Left colon (tissue), 2 donors: ENCODE data around the gene ITGAD. TPM values are rescaled to one million over a fixed set of nuclear protein-coding genes. Genes with fewer than 3 reads are reported as not detected.

ENCODE experiments used
- ATAC-seq: fragments of 200-7000 bp; cut with Tn5 transposase; one replicate; pipeline ENCODE4 v1.9.1; 2020; ENCODE audit warnings: mild to moderate bottlenecking, moderate library complexity
- DNase-seq, 2 donors: peaks; one replicate each; pipeline ENCODE4 v3.0.0-alpha.2; 2020
- intact Hi-C, 2 donors: fragments of 100-400 bp; cut with DNase I in 1 of 2; cut with micrococcal nuclease in 1 of 2; formaldehyde crosslinking; loops; one replicate each; pipeline versions ENCODE4 v1.11.2 to v1.14.0; 2022; cut with DNase I, micrococcal nuclease
- long read RNA-seq: library from polyadenylated mRNA; unstranded; transcript quantifications from one replicate; pipeline ENCODE4 v2.0.0, GENCODE V29; 2021
- total RNA-seq, 2 donors: library from RNA; stranded (reverse); fragmentation: NEBNext Ultra II Directional; extraction: Animal tissue kit (Norgen Biotek cat#: 25700); gene quantifications; one replicate each; pipeline ENCODE4 v1.2.1, GENCODE V29; 2021
- donor health status: DM: no; HTN: no; CAD: no.
- donor health status: DM: yes; HTN: yes; CAD: no.

The ITGAD gene
- under 1 TPM in 1 of 2 donors, not detected in 1; 0.11 TPM for total RNA-seq
- long read RNA-seq, result 0 reads

GRCh38 chr16:31393056-31393455 lies at the start of gene ITGAD:
TSS of gene ITGAD (plus strand) at chr16:31393335. CDS start at chr16:31393361, 26 bp downstream.
- no peak for DNase-seq
- intact Hi-C loops, result no loop called here

DNA sequence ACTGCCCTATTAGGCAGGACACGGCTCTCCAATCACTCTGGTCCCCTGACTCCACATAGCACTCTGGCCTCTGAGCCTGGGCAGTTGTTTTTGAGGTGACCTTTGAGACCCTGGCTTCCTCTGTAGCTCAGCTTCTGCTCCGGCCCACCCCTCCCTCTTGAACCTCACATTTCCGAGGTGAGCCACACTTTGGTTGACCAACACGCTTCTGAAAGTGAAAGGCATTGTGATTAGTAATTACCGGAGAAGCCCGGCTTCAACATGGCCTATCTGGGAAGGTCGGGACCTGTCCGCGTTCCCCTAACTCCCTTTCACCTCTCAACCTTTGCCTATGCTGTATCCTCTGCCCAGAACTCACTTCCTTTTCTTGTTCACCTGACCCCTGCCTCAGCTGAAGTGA lies 48.4 kb upstream of the ITGAD start:
- no peak for ATAC-seq
- DNase-seq, result no peak
- intact Hi-C loops, result no loop called here

More at GRCh38 chr16:31393056-31393455, at the start of gene ITGAD:
- ATAC-seq, result no peak

- no peak for ATAC-seq
- intact Hi-C loops, result no loop called here
- no peak for DNase-seq
Measured at GRCh38 chr16:31347445-31347844, 45.7 kb upstream of the ITGAD start.

DNA sequence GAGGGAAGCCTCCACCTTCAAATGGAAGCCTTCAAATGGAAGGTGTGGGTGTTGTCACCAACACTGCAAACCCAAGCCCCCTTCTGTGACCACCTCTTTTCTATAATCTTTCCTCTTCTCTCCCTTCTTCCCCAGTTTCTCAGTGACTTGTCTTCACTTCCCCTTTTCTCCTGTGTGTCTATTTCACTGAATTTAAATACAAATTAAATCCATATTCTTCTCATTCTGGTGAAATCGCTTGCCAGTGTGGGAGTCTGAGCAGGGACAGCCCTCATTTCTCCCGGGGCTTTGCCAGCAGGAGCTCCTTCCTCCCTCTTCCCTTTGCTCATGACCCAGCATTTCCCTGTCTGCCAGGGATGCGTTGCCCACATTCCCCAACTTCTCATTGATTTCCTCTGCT lies 44.6 kb upstream of the ITGAD start:
- DNase-seq (no peak), ATAC-seq (no peak)
- intact Hi-C loops, result no loop called here

GRCh38 chr16:31350275-31351005 lies 42.7 kb upstream of the ITGAD start:
- no peak for DNase-seq
- intact Hi-C loops, result no loop called here
- no peak for ATAC-seq

DNA sequence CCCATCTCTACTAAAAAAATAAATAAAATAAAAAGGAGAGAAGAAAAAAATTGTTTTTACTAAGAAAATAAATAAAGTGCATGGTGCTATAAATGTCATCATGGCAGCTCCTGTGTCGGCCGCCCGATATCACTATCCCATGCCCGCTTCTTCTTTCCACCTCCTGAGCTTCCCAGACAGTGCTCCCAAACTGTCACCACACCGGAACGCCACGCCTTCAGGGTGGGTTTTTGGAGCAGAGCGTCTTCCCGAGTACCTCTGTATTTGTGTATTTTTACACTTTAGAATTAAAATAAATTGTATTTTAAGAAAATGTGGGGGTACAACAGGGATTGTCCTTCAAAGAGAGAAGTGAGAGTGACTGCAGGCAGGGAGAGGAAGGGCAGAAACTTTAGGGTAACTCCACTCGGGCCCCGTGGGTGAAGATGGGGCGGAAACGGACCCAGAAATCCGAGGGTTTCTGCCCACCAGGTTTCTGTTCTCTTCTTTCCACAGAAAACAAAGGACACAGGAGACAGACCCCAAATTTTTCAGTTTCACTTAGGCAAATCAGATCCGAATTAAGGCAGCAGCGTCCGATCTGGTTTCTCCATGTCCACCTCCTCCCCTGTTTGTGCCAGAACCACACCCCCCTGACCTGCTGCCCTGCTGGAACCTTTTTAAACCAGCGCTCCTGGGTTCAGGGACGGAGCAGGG lies 41.7 kb upstream of the ITGAD start:
- intact Hi-C loops, result no loop called here
- DNase-seq, result no peak
- no peak for ATAC-seq

GRCh38 chr16:31351942-31352325 lies 41.2 kb upstream of the ITGAD start:
- ATAC-seq, result no peak
- no peak for DNase-seq
- intact Hi-C loops, result no loop called here

DNA sequence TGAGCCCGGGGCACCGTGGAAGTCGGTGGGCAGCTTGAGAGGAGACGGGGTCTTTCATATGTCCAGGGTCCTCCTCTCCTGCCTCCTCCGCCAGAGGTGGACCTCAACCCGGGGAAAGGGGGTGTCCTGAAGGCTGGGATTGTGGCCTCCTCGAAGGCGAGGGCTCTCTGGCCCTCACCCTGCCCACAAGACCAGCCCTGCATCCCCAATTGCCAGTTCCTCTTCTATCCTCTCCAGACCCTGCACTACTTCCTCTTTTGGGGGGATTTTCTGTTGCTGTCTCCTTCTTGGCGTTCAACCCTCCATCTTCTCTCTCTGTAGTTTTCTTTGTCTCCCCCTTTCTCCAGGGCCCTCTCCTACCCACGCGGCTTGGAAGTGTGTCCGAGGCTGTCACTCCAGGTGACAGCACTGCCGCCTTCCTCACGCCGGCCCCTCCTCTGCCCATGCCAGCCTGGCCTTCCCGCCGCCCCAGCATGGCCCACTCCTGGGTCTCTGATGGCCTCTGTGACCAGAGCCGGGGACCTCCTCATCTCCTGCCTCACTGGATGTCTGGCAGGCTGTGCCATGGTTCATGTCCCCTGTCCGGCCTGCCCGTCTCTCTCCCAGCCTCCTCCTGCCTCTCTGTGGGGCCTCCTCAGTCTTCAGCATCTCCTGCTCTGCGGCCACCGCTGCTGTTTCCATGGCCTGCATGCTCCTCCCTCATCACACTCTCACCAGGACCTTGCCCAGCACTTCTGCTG lies 40.6 kb upstream of the ITGAD start:
- ATAC-seq (no peak), DNase-seq (no peak)
- intact Hi-C loops, result no loop called here

GRCh38 chr16:31354394-31355291 lies 38.5 kb upstream of the ITGAD start, which contains the start of gene ITGAX:
TSS of gene ITGAX (plus strand) at chr16:31355176. CDS start at chr16:31355255, 79 bp downstream.
- intact Hi-C loops, result no loop called here
- ATAC-seq (peak; percentile 24), DNase-seq (peak; percentile 48 to 54)

DNA sequence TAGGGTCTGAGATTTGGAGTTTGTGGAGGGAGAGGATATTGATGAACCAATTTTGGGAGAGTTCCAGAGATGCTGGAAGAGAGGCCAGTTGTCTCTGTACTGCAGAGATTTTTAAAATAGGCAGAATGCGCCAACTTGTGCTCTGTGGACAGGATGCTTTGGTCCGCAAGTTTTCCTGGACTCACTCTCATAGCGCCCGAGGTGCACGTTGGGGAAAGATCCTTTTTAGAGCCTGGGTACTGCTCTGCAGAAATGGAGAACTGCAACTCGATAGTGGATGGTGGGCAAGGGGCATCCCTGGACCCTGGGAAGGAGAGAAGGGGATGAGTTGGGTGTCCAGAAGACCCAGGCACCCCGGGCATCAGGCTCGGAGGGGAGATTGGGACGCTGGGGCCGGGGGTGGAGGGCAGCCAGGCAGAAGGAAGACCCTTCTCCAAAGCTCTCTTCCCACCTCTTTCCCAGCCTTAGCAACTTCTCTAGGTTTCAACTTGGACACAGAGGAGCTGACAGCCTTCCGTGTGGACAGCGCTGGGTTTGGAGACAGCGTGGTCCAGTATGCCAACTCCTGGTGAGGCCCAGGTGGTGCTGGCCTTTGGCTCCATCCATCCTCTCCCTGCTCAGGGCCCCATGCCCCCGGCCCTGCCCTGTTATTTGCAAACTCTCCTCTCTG lies 37.6 kb upstream of the ITGAD start:
- intact Hi-C loops, result no loop called here
- DNase-seq, result no peak
- ATAC-seq, result no peak

DNA sequence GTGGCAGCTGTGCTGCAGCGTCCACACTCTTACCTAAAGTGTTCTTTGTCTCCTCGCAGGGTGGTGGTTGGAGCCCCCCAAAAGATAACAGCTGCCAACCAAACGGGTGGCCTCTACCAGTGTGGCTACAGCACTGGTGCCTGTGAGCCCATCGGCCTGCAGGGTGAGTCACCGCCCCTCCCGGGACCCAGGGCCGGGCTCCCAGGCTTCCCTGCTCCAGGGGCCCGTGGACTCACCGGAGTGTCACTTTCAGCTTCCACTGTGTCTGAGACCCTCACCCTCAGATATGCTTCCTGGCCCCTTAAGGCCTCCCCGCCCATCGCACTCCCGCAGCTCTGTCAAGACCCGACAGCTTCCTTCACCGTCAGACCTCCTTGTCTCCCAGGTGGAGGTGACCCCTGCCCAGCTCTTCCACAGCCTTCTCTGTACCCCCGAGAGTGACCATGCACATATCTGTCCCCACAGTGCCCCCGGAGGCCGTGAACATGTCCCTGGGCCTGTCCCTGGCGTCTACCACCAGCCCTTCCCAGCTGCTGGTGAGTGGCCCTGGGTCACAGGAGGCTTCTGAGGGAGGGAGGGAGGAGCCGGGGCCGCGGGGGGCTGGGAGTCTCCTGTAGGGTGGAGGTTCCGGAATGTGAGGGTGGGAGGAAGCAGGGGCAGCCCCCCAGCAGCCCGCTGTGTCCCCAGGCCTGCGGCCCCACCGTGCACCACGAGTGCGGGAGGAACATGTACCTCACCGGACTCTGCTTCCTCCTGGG lies 36.4 kb upstream of the ITGAD start:
- intact Hi-C loops, result no loop called here

GRCh38 chr16:31357324-31358109 lies 35.6 kb upstream of the ITGAD start:
- intact Hi-C loops, result no loop called here
- ATAC-seq, result no peak
- no peak for DNase-seq

More for the DNA sequence above, 36.4 kb upstream of the ITGAD start:
- DNase-seq (no peak), ATAC-seq (no peak)

- ATAC-seq, result no peak
- intact Hi-C loops, result no loop called here
- peak in 1 of 2 donors; percentile 4 for DNase-seq
Measured at GRCh38 chr16:31360251-31360650, 32.9 kb upstream of the ITGAD start.

GRCh38 chr16:31361201-31362110 lies 31.7 kb upstream of the ITGAD start:
- ATAC-seq, result no peak
- DNase-seq, result peak in 1 of 2 donors; percentile 18
- intact Hi-C loops, result no loop called here

DNA sequence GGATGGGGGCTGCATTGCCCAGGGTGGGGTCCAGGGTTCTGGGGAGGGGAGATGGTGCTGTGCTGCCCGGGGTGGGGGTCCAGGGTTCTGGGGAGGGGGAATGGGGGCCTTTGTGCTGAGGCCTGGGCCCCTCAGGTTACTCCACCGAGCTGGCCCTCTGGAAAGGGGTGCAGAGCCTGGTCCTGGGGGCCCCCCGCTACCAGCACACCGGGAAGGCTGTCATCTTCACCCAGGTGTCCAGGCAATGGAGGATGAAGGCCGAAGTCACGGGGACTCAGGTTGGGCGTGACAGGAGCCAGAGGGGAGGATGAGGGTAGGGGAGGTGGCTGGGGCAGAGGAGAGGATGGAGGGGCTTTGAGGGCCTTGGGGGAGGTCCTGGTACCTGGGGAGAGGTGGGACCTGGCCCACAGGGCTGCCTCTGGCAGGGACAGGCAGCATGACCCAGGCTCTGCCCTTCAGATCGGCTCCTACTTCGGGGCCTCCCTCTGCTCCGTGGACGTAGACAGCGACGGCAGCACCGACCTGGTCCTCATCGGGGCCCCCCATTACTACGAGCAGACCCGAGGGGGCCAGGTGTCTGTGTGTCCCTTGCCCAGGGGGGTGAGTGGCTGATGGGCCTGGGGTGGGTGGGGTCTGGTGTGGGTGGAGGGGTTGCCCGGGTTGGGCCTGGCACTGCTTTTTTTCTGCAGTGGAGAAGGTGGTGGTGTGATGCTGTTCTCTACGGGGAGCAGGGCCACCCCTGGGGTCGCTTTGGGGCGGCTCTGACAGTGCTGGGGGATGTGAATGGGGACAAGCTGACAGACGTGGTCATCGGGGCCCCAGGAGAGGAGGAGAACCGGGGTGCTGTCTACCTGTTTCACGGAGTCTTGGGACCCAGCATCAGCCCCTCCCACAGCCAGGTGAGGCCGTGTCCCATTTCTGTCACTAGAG lies 30.4 kb upstream of the ITGAD start:
- intact Hi-C loops, result no loop called here
- ATAC-seq (no peak), DNase-seq (peak in 1 of 2 donors; percentile 16)
